Upper lobe of left lung (tissue), 4 donors: ENCODE results near the gene BET1.

ENCODE experiments used
- CTCF ChIP-seq, 6 experiments: fragments of 450-650 bp in 4 of 6; fragments of 200-600 bp in 2 of 6; sonication (generic) in 2 of 6; IDR thresholded peaks; one replicate each; pipeline ENCODE4 v1.5.1; 2016 to 2019; ENCODE audit warnings: antibody characterized with exemption in 6 of 6
- EP300 ChIP-seq, 4 donors: sonication (generic); formaldehyde crosslinking; IDR thresholded peaks; one replicate each; pipeline ENCODE4 v1.5.1; 2017; ENCODE audit warnings: antibody characterized with exemption in 4 of 4, control low read depth in 2 of 4

- TF ChIP-seq EP300 (IDR thresholded peaks at IDR 0.05) (no peak), CTCF (IDR thresholded peaks at IDR 0.05) (no peak)
Observed at GRCh38 chr7:93943816-93944540, 60.2 kb downstream of the BET1 start.
